Muscle of leg (tissue), 11 donors: ENCODE measurements around the gene FN3K. TPM values are rescaled to one million over a fixed set of nuclear protein-coding genes. Genes with fewer than 3 reads are reported as not detected.
A peak's percentile ranks its signal among the peaks of the same experiment; 100 is the strongest.
"Not testable (repeated sequence)": the region's sequence is repeated elsewhere in the genome, so short reads cannot be mapped to it uniquely, and the experiment has no call there.

Source experiments
- DNase-seq: peaks from one replicate; pipeline ENCODE4 v3.0.0; 2013
- H3K27ac ChIP-seq: one replicate; pipeline ENCODE4 v1.5.1; 2013; ENCODE audit warnings: mild to moderate bottlenecking, low read length, control low read depth
- H3K27me3 ChIP-seq: one replicate; pipeline ENCODE4 v1.6.1; 2013; ENCODE audit warnings: low read length; ENCODE audit not compliant: control insufficient read depth, insufficient read depth
- H3K36me3 ChIP-seq: one replicate; pipeline ENCODE4 v1.6.1; 2013; ENCODE audit warnings: low read length; ENCODE audit not compliant: control insufficient read depth, insufficient read depth
- H3K4me1 ChIP-seq: one replicate; pipeline ENCODE4 v1.6.1; 2013; ENCODE audit warnings: low read length; ENCODE audit not compliant: control insufficient read depth, insufficient read depth
- H3K4me3 ChIP-seq: one replicate; pipeline ENCODE4 v1.5.1; 2013; ENCODE audit warnings: low read length, control low read depth
- H3K9me3 ChIP-seq: replicated peaks from 2 replicates; pipeline ENCODE4 v1.6.1; 2013; ENCODE audit warnings: low read depth, low read length; ENCODE audit not compliant: control insufficient read depth
- WGBS: methylation state at CpG from one replicate; pipeline ENCODE4 v1.1.5; 2013; ENCODE audit warnings: missing lambda C conversion rate; ENCODE audit not compliant: insufficient coverage; 5-methylcytosine and 5-hydroxymethylcytosine counted together
- polyA plus RNA-seq, 8 donors: library from polyadenylated mRNA; unstranded; fragments of 120-200 nt; gene quantifications; one replicate each; pipeline versions ENCODE4 v1.2.1 to v1.2.3, GENCODE V29; 2013; ENCODE audit warnings: inconsistent platforms in 1 of 8, low replicate concordance in 1 of 8; ENCODE audit not compliant: insufficient read length in 8 of 8, insufficient read depth in 1 of 8
- total RNA-seq: library from RNA; stranded (reverse); fragments of 120-200 nt; gene quantifications from one replicate; pipeline ENCODE4 v1.2.4, GENCODE V29; 2013

Gene FN3K
- total and polyA plus RNA-seq, 9 donors, result 4.9 to 33.2 (median 17.8) TPM

DNA sequence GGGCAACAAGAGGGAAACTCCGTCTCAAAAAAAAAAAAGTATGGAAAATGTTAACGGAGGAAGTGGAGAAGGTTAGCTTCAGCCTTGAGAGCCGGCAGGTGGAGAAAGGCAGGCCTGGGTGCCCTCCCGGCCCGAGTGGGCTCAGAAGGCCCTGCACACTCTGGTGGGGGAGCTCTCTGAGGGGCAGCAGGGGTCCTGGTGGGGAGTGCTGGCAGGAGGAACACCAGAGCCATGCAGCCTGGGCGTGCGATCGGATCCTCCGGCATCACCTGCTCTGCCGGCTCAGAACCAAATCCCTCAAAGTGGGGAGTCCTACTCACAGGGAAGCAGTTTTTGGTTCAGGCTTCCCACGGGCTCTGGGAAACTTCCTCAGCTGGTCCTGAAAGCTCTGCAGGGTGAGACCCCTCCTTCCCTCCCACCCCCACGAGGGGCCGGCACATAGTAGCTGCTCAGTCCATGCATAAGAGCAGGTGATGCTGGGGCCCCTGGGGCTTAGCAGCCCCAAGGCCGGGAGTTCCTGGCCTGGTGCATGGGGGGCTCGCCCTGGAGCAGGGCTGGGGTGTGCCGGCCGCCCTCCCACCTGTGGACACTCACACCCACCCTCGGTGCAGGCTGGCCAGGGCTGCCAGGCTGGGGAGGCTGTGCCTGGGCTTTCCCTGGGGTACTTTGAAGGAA is 1.2 kb downstream of the FN3K start:
- Histone ChIP-seq H3K9me3 (peaks cover 25% of the 10 kb centered on the region), H3K4me3 (no peak overlapping the region), H3K4me1 (peaks cover 17% of the 10 kb centered on the region), H3K27ac (no peak overlapping the region), H3K27me3 (no peaks in the 10 kb centered on the region), H3K36me3 (peaks cover 50% of the 10 kb centered on the region)
- WGBS, result 68% methylated on average over 11 of the region's 18 CpGs
- DNase-seq, result no peak

DNA sequence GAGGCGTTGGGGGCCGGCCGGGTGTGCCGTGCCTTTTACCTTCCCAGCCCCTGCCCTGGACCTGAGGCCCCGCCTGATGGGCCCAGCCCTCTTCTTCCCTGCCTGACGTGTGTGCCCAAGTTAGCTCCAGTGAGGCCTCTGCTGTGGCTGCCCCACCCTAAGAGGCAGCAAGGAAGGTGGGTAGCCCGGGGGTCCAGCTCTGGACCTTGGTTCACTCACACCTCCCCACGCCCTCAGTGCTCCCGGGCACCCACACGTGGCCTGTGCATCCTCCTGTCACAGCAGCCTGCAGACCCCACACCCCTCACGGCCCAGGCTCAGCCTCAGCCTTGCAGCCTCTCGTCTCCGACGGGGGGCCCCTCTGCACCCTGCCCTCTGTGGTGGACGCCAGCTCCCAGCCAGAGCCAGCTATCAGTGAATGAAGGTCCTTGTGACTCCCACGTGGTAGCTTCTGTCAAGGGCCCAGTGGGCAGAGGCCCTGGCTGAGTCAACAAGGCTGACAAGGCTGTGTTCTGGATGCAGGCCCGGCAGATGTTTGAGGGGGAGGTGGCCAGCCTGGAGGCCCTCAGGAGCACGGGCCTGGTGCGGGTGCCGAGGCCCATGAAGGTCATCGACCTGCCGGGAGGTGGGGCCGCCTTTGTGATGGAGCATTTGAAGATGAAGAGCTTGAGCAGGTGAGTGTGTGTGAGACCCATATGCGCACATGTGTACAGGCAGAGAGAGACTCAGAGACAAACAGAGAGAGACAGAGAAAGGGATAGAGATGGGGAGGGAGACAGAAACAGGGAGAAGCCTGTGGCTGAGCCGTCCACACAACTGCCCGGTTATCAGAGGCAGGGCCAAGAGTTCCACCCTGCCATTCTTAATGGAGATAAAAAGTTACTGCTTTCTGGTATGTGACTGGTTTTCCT is 2.8 kb downstream of the FN3K start:
- H3K4me1 ChIP-seq, result peaks cover 17% of the 10 kb centered on the region
- DNase-seq, result no peak
- no peaks in the 10 kb centered on the region for H3K27me3 ChIP-seq
- H3K9me3 ChIP-seq, result peaks cover 20% of the 10 kb centered on the region
- no peak overlapping the region for H3K27ac ChIP-seq
- no peak overlapping the region for H3K4me3 ChIP-seq
- peaks cover 47% of the 10 kb centered on the region for H3K36me3 ChIP-seq
- WGBS, result 82% methylated on average over 22 of the region's 26 CpGs

DNA sequence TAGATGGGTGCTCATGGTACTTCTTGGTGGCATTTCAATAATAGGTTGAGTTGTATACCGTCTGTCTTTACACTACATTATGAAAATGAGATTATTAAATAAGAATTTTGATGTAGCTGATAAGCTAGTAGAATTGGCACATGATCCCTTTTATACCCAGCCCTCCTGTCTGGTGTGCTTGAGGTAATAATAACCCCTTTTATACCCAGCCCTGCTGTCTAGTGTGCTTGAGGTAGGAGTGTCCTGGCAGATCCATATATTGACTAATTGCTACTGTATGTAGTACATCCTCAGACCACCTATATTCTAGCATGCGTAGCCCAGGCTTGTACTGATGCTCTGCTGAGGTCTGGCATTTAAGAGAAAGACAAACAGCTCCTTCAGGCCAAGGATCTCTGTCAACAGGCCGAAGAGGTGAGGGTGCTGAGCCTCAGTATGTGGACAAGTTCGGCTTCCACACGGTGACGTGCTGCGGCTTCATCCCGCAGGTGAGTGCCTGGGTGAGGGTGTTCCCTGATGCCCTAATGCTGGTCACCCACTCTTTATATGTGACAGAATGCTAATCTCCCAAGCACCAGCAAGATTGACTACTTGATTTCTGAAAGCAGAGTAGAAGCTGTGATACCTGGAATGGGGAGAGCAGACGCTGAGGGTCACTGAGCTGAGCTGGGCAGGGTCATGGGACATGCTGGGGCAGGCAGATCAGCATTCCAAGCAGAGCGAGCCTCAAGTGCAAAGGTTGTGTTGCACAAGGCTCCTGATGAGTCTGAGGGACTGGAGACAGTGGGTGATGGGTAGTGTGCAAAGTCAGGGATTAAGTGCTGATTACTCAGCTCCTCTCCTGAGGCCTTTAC is 5.7 kb downstream of the FN3K start:
- Histone ChIP-seq H3K36me3 (peaks cover 45% of the 10 kb centered on the region), H3K9me3 (peaks cover 18% of the 10 kb centered on the region), H3K4me3 (no peak overlapping the region), H3K27me3 (no peaks in the 10 kb centered on the region), H3K27ac (no peak overlapping the region), H3K4me1 (peaks cover 7% of the 10 kb centered on the region)
- DNase-seq, result no peak
- WGBS, result 100% methylated on average over 2 of the region's 10 CpGs

DNA sequence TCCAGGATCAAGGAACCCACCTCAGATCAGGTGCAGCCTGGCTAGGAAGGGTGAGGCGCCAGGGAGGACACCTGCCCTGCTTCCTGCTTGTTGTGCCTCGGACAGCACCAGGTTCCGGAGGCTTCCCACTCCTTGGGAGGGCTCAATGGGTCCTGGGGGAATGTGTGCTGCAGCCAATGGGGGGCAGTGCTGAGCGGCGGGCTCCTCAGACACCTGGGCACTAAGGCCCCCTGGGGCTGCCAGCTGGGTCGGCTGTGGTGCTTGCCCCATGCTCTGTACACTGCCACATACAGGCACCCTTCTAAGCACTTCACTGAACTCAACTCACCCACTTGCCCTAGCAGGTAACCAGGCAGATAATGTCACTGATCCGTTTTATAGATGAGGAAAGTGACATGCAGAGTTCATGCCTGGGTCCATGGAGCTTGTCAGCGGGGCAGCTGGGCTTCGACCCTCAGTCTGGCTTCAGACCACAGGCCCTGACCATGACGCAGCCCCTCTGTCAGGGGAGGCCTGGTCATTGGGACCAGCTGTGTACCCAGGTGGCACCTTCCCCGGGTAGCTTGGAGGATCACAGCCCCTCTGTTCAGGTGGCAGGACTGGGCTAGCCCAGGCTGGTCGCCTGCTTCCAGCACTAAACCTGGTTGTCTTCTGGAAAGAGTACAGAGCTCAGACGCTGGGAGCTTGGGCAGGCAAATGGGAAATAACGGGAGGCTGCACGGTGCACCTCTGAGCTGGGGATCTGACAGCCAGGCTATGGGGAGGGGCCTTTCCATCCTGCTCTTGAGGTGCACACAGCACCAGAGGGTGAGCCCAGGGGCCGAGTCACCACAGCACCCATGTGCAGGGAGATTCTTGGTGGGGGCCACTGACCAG is 8.2 kb downstream of the FN3K start:
- Histone ChIP-seq H3K36me3 (peaks cover 40% of the 10 kb centered on the region), H3K27me3 (no peaks in the 10 kb centered on the region), H3K4me3 (no peak overlapping the region), H3K9me3 (peaks cover 29% of the 10 kb centered on the region), H3K27ac (no peak overlapping the region), H3K4me1 (no peaks in the 10 kb centered on the region)
- 93% methylated on average over 11 of the region's 16 CpGs for WGBS
- DNase-seq, result no peak

DNA sequence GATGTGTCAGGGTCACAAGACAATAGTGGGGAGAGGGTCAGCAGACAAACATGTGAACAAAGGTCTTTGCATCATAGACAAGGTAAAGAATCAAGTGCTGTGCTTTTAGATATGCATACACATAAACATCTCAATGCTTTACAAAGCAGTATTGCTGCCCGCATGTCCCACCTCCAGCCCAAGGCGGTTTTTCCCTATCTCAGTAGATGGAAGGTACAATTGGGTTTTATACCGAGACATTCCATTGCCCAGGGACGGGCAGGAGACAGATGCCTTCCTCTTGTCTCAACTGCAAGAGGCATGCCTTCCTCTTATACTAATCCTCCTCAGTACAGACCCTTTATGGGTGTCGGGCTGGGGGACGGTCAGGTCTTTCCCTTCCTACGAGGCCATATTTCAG is 9.3 kb downstream of the FN3K start:
- Histone ChIP-seq H3K36me3 (peaks cover 45% of the 10 kb centered on the region), H3K9me3 (peaks cover 35% of the 10 kb centered on the region)
- WGBS, result no CpG with 5 or more reads among the region's 7 CpGs
- not testable (repeated sequence) for H3K27ac ChIP-seq, H3K27me3 ChIP-seq, H3K4me3 ChIP-seq, DNase-seq, H3K4me1 ChIP-seq

DNA sequence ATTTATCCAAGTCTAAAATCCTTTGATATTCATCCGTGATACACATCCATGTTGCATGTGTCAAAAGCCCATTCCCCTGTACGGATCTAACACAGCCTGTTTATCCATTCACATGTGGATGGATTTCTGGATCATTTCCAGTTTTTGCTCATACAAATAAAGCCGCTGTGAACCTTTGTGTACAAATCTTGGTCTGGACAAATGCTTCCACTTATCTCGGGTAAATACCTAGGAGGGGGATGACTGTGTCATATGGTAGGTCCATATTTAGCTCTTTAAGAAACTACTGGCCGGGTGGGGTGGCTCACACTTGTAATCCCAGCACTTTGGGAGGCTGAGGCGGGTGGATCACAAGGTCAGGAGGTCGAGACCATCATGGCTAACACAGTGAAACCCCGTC is 10.1 kb downstream of the FN3K start:
- peaks cover 37% of the 10 kb centered on the region for H3K36me3 ChIP-seq
- no peaks in the 10 kb centered on the region for H3K4me1 ChIP-seq
- H3K27ac ChIP-seq, result no peak overlapping the region
- H3K27me3 ChIP-seq, result no peaks in the 10 kb centered on the region
- no peak overlapping the region for H3K4me3 ChIP-seq
- DNase-seq, result no peak
- peaks cover 33% of the 10 kb centered on the region for H3K9me3 ChIP-seq
- WGBS, result 38% methylated on average over 2 of the region's 8 CpGs

DNA sequence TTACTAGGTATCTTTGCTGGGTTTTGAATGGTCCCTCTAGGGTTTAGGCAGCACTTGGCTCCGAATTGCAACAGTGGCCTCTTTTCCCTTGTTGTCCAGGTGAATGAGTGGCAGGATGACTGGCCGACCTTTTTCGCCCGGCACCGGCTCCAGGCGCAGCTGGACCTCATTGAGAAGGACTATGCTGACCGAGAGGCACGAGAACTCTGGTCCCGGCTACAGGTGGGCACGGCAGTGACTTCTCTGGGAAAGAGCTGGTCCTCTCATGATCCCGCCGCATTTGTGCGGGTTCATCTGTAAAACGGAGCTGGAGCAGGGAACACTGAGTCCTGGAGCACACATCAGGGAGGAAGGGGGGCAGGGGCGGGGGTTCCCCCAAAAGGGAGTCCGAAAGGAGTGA is 13.3 kb downstream of the FN3K start:
- no peak overlapping the region for H3K4me3 ChIP-seq

DNA sequence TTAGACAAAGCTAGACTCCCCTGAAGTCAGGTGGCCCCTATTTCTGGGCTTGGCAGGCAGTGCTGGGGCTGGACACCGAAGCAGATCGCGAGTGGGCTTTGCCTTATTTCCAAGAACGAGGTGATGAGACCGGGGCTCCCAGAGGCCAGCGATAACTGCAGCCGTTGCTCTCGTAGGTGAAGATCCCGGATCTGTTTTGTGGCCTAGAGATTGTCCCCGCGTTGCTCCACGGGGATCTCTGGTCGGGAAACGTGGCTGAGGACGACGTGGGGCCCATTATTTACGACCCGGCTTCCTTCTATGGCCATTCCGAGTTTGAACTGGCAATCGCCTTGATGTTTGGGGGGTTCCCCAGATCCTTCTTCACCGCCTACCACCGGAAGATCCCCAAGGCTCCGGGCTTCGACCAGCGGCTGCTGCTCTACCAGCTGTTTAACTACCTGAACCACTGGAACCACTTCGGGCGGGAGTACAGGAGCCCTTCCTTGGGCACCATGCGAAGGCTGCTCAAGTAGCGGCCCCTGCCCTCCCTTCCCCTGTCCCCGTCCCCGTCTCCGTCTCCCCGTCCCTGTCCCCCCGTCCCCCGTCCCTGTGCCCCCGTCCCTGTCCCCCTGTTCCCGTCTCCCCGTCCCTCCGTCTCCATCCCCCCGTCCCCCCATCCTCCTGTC is 15.0 kb downstream of the FN3K start:
- Histone ChIP-seq H3K27me3 (no peaks in the 10 kb centered on the region), H3K36me3 (peaks cover 9% of the 10 kb centered on the region), H3K4me1 (peaks cover 17% of the 10 kb centered on the region), H3K4me3 (no peak overlapping the region), H3K27ac (no peak overlapping the region), H3K9me3 (peaks cover 23% of the 10 kb centered on the region)
- no peak for DNase-seq
- 50% methylated on average over 29 of the region's 40 CpGs for WGBS

More for the DNA sequence above, 13.3 kb downstream of the FN3K start:
- DNase-seq, result no peak
- Histone ChIP-seq H3K4me1 (peaks cover 8% of the 10 kb centered on the region), H3K27me3 (no peaks in the 10 kb centered on the region), H3K36me3 (peaks cover 9% of the 10 kb centered on the region), H3K27ac (no peak overlapping the region), H3K9me3 (peaks cover 23% of the 10 kb centered on the region)
- 97% methylated on average over 15 of the region's 16 CpGs for WGBS

DNA sequence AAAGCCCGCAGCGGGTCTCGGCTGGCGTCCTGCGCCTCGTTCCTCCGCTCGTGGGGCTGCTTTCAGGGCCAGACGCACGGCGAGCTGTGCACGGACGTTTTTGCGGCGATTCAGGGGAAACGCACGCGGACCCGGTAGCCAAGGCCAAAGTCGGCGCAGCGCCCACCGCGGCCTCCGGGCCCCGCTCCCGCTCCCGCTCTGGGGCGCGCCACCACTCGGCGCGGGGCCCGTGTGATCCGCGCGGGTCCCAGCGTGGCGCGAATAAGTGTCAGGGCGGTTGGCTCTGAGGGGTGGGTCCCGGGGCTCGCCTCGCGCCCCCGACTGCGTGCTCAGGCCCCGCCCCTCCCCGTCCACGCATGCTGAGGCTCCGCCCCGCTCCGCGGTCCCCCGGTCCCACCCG is 15.8 kb downstream of the FN3K start:
- under 1% methylated on average over 46 of the region's 56 CpGs for WGBS
- H3K27ac ChIP-seq, result no peak overlapping the region
- H3K36me3 ChIP-seq, result peaks cover 11% of the 10 kb centered on the region

More for the DNA sequence above, 15.8 kb downstream of the FN3K start:
- peaks cover 20% of the 10 kb centered on the region for H3K9me3 ChIP-seq
- peak overlapping the region; percentile 42 for H3K4me3 ChIP-seq
- no peak for DNase-seq
- H3K4me1 ChIP-seq, result peaks cover 17% of the 10 kb centered on the region
- H3K27me3 ChIP-seq, result no peaks in the 10 kb centered on the region
